Mesodermal cell (in vitro differentiated cells): ENCODE results near the gene DST.

Experiments used
- H3K27ac ChIP-seq: 2 replicates; pipeline ENCODE4 v1.7.0; 2013; ENCODE audit warnings: mild to moderate bottlenecking, low read depth, low read length, moderate library complexity; ENCODE audit not compliant: severe bottlenecking
- H3K36me3 ChIP-seq: 2 replicates; pipeline ENCODE4 v1.7.1; 2013; ENCODE audit warnings: mild to moderate bottlenecking, low read length, moderate library complexity; ENCODE audit not compliant: control insufficient read depth, insufficient read depth
- H3K4me1 ChIP-seq: one replicate; pipeline ENCODE4 v1.7.1; 2013; ENCODE audit warnings: mild to moderate bottlenecking, low read length; ENCODE audit not compliant: insufficient read depth, control insufficient read depth, poor library complexity, severe bottlenecking
- H3K4me3 ChIP-seq: 2 replicates; pipeline ENCODE4 v1.7.0; 2013; ENCODE audit warnings: low read length, control low read depth, mild to moderate bottlenecking; ENCODE audit not compliant: insufficient read depth, poor library complexity, severe bottlenecking; ENCODE audit errors: extremely low read depth
- H3K9me3 ChIP-seq: 2 replicates; pipeline ENCODE4 v1.7.1; 2013; ENCODE audit warnings: mild to moderate bottlenecking, low read length, moderate library complexity; ENCODE audit not compliant: control insufficient read depth
- WGBS, 2 experiments: methylation state at CpG; one replicate each; pipeline ENCODE4 v1.1.5; 2013; ENCODE audit warnings: missing lambda C conversion rate in 2 of 2; ENCODE audit not compliant: insufficient coverage in 2 of 2; 5-methylcytosine and 5-hydroxymethylcytosine counted together

Gene DST

GRCh38 chr6:56463443-56463842 is 179.2 kb downstream of the DST start:
- Histone ChIP-seq H3K4me1 (no peaks in the 10 kb centered on the region), H3K9me3 (no peaks in the 10 kb centered on the region), H3K27ac (no peak overlapping the region), H3K36me3 (peaks cover 58% of the 10 kb centered on the region), H3K4me3 (no peak overlapping the region)
- WGBS, 2 experiments: 100% methylated on average over 10 to 12 of the region's 13 CpGs

- Histone ChIP-seq H3K36me3 (peaks cover 56% of the 10 kb centered on the region), H3K9me3 (no peaks in the 10 kb centered on the region), H3K4me1 (no peaks in the 10 kb centered on the region), H3K27ac (no peak overlapping the region), H3K4me3 (no peak overlapping the region)
- WGBS, 2 experiments: 93 to 98% methylated on average over 5 to 9 of the region's 13 CpGs
These were observed 183.5 kb downstream of the DST start for GRCh38 chr6:56459030-56459805.

- Histone ChIP-seq H3K4me1 (no peaks in the 10 kb centered on the region), H3K4me3 (no peak overlapping the region), H3K9me3 (no peaks in the 10 kb centered on the region), H3K36me3 (peaks cover 49% of the 10 kb centered on the region), H3K27ac (no peak overlapping the region)
- 88% methylated on average over 1 of the region's 5 CpGs; no CpG with 5 or more reads in 1 of the 2 experiments for WGBS, 2 experiments
These were observed 184.3 kb downstream of the DST start for GRCh38 chr6:56458324-56458884.

GRCh38 chr6:56456785-56457184 is 185.9 kb downstream of the DST start:
- WGBS, 2 experiments: no CpG with 5 or more reads among the region's 2 CpGs
- peaks cover 36% of the 10 kb centered on the region for H3K36me3 ChIP-seq

GRCh38 chr6:56450882-56451739 is 191.6 kb downstream of the DST start:
- 100% methylated on average over 1 of the region's 2 CpGs; no CpG with 5 or more reads in 1 of the 2 experiments for WGBS, 2 experiments
- Histone ChIP-seq H3K36me3 (peaks cover 1% of the 10 kb centered on the region), H3K4me1 (no peaks in the 10 kb centered on the region)

More at GRCh38 chr6:56456785-56457184, 185.9 kb downstream of the DST start:
- no peak overlapping the region for H3K4me3 ChIP-seq
- no peaks in the 10 kb centered on the region for H3K4me1 ChIP-seq
- no peak overlapping the region for H3K27ac ChIP-seq
- H3K9me3 ChIP-seq: no peaks in the 10 kb centered on the region

GRCh38 chr6:56450376-56450775 is 192.3 kb downstream of the DST start:
- H3K4me1 ChIP-seq: no peaks in the 10 kb centered on the region
- H3K27ac ChIP-seq: no peak overlapping the region
- WGBS, 2 experiments: 93 to 100% methylated on average over 2 of the region's 3 CpGs
- no peaks in the 10 kb centered on the region for H3K9me3 ChIP-seq
- no peak overlapping the region for H3K4me3 ChIP-seq
- H3K36me3 ChIP-seq: no peaks in the 10 kb centered on the region

More at GRCh38 chr6:56450882-56451739, 191.6 kb downstream of the DST start:
- Histone ChIP-seq H3K27ac (no peak overlapping the region), H3K4me3 (no peak overlapping the region), H3K9me3 (no peaks in the 10 kb centered on the region)

- Histone ChIP-seq H3K4me1 (no peaks in the 10 kb centered on the region), H3K27ac (no peak overlapping the region), H3K9me3 (no peaks in the 10 kb centered on the region), H3K36me3 (no peaks in the 10 kb centered on the region), H3K4me3 (no peak overlapping the region)
- WGBS, 2 experiments: no CpG with 5 or more reads among the region's 1 CpG
These were observed 194.6 kb downstream of the DST start for GRCh38 chr6:56448046-56448445.

- Histone ChIP-seq H3K4me1 (no peaks in the 10 kb centered on the region), H3K36me3 (no peaks in the 10 kb centered on the region), H3K4me3 (no peak overlapping the region), H3K27ac (no peak overlapping the region), H3K9me3 (no peaks in the 10 kb centered on the region)
- 86 to 91% methylated on average over 6 to 7 of the region's 8 CpGs for WGBS, 2 experiments
These were observed 196.9 kb downstream of the DST start for GRCh38 chr6:56445818-56446217.

- Histone ChIP-seq H3K9me3 (peaks cover 2% of the 10 kb centered on the region), H3K4me3 (no peak overlapping the region), H3K27ac (no peak overlapping the region), H3K36me3 (no peaks in the 10 kb centered on the region), H3K4me1 (no peaks in the 10 kb centered on the region)
- WGBS, 2 experiments: 85 to 100% methylated on average over 1 to 2 of the region's 2 CpGs
These were observed 197.8 kb downstream of the DST start for GRCh38 chr6:56444855-56445254.

- Histone ChIP-seq H3K27ac (no peak overlapping the region), H3K4me3 (no peak overlapping the region), H3K4me1 (no peaks in the 10 kb centered on the region), H3K36me3 (no peaks in the 10 kb centered on the region), H3K9me3 (peaks cover 9% of the 10 kb centered on the region)
- 85 to 92% methylated on average over 2 of the region's 4 CpGs for WGBS, 2 experiments
These were observed 202.1 kb downstream of the DST start for GRCh38 chr6:56440551-56440981.
